ENCODE results near the gene RGS6.

The RGS6 gene

DNA sequence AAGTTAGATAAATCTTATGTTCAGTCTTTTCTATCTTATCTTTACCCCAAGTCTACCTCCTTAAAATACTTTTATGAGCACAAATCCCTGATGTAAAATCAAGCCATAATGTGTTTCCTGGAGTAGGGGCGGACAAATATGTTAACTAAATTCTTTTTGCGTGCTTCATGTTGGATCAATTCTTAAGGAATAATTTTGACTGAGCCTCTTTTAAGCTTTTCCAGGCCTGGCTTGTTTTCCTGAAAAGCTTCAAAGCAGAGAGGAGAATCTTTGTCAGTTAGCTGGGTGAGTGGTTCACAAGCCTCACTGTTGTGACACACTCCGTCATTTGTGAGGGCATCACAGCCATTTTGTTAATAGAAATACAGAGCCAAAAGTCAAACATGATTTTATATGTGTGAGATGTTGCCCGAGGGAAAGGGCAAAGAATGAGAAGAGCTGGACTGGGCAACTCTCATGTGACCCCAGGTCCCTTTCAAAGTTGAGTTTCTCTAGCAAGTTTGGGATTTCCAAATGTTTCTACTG lies 468.9 kb downstream of the RGS6 start:
- Histone ChIP-seq H3K27ac (no peak overlapping the region), H3K27me3 (no peaks in the 10 kb centered on the region), H3K4me3 (no peak overlapping the region), H3K36me3 (no peaks in the 10 kb centered on the region), H3K9me3 (no peaks in the 10 kb centered on the region), H3K4me1 (peaks cover 0 to 6% (median 0%) of the 10 kb centered on the region in 4 donors)
- no peak for DNase-seq
- TF ChIP-seq, protein P1, sequence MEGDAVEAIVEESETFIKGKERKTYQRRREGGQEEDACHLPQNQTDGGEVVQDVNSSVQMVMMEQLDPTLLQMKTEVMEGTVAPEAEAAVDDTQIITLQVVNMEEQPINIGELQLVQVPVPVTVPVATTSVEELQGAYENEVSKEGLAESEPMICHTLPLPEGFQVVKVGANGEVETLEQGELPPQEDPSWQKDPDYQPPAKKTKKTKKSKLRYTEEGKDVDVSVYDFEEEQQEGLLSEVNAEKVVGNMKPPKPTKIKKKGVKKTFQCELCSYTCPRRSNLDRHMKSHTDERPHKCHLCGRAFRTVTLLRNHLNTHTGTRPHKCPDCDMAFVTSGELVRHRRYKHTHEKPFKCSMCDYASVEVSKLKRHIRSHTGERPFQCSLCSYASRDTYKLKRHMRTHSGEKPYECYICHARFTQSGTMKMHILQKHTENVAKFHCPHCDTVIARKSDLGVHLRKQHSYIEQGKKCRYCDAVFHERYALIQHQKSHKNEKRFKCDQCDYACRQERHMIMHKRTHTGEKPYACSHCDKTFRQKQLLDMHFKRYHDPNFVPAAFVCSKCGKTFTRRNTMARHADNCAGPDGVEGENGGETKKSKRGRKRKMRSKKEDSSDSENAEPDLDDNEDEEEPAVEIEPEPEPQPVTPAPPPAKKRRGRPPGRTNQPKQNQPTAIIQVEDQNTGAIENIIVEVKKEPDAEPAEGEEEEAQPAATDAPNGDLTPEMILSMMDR (IDR thresholded peaks at IDR 0.05): no peak
- intact Hi-C loops (cut with DNase I; ENCODE audit: low total_unique reads): no loop called here

DNA sequence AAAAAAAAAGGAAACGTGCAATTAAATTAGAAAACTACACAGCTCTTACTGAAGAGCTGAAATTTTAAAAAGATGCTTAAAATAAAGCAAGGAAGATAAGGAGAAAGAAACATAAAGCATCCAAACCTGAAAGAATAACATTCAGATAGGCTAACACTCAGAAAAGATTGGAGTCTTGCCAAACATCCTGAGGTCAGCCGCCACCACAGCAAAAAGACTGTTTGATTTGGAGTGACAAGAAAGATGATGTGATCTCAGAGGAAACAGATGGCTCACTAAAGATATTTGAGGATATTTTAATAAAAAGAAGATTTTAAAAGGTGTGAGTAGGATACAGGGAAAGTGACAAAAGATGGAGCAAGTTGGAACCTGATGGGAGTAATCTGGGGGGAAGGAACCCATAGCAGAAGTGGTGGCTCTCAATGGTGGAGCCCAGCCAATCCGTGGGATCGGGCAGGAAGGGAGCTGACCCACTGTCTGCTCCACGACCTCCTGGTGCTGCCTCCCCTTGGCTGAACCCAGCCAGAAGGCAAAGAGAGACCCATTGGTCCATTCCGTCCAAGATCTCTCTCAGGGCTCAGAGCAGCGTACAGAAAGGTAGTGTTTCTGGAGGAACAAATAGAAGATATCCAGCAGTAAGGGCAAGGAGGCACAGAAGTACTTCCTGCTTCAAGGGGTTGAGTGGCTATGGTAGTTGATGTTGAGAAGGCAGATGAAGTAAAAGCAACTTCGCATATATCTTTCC lies 469.6 kb downstream of the RGS6 start:
- TF ChIP-seq, protein P1 (IDR thresholded peaks at IDR 0.05): no peak
- Histone ChIP-seq H3K36me3 (no peaks in the 10 kb centered on the region), H3K27ac (no peak overlapping the region), H3K27me3 (no peaks in the 10 kb centered on the region), H3K4me3 (no peak overlapping the region), H3K4me1 (peaks cover 0 to 6% (median 0%) of the 10 kb centered on the region in 4 donors), H3K9me3 (no peaks in the 10 kb centered on the region)
- intact Hi-C loops (cut with DNase I; ENCODE audit: low total_unique reads): no loop called here
- DNase-seq: no peak

- Histone ChIP-seq H3K4me3 (no peak overlapping the region), H3K27me3 (no peaks in the 10 kb centered on the region), H3K27ac (no peak overlapping the region), H3K9me3 (no peaks in the 10 kb centered on the region), H3K4me1 (peaks cover 0 to 6% (median 0%) of the 10 kb centered on the region in 4 donors), H3K36me3 (no peaks in the 10 kb centered on the region)
- TF ChIP-seq, protein P1 (IDR thresholded peaks at IDR 0.05): no peak
- intact Hi-C loops (cut with DNase I; ENCODE audit: low total_unique reads): no loop called here
- no peak for DNase-seq
These were observed 470.1 kb downstream of the RGS6 start for GRCh38 chr14:72402377-72402772.

- no peaks in the 10 kb centered on the region for H3K36me3 ChIP-seq
These were observed 472.0 kb downstream of the RGS6 start for GRCh38 chr14:72404106-72404774.

GRCh38 chr14:72404998-72405397 lies 472.8 kb downstream of the RGS6 start:
- no peak for DNase-seq
- intact Hi-C loops (cut with DNase I; ENCODE audit: low total_unique reads): no loop called here
- no peak overlapping the region for H3K27ac ChIP-seq
- no peak overlapping the region for H3K4me3 ChIP-seq
- H3K27me3 ChIP-seq: no peaks in the 10 kb centered on the region
- peaks cover 0 to 6% (median 0%) of the 10 kb centered on the region in 4 donors for H3K4me1 ChIP-seq
- TF ChIP-seq, protein P1 (IDR thresholded peaks at IDR 0.05): no peak
- no peaks in the 10 kb centered on the region for H3K36me3 ChIP-seq
- no peaks in the 10 kb centered on the region for H3K9me3 ChIP-seq

More at GRCh38 chr14:72404106-72404774, 472.0 kb downstream of the RGS6 start:
- Histone ChIP-seq H3K4me3 (no peak overlapping the region), H3K27me3 (no peaks in the 10 kb centered on the region), H3K4me1 (peaks cover 0 to 6% (median 0%) of the 10 kb centered on the region in 4 donors), H3K27ac (no peak overlapping the region), H3K9me3 (no peaks in the 10 kb centered on the region)
- TF ChIP-seq, protein P1 (IDR thresholded peaks at IDR 0.05): no peak
- no peak for DNase-seq
- intact Hi-C loops (cut with DNase I; ENCODE audit: low total_unique reads): no loop called here
